ENCODE data around the gene PAPSS2. TPM values are rescaled to one million over a fixed set of nuclear protein-coding genes. Genes with fewer than 3 reads are reported as not detected.

PAPSS2 gene
- total RNA-seq, 1 experiment from 2014 or later: 22.1 TPM

GRCh38 chr10:87659571-87660483 lies at the start of gene PAPSS2 (continued):
- TF ChIP-seq ARID4B (CRISPR knock-in tag; IDR thresholded peaks at IDR 0.05; ENCODE audit: borderline replicate concordance) (no peak; the same call in 1 of the 2 replicates), PRDM15 (CRISPR knock-in tag; IDR thresholded peaks at IDR 0.05) (no peak), MAX (CRISPR knock-in tag; IDR thresholded peaks at IDR 0.05) (no peak), ETV6 (CRISPR knock-in tag; IDR thresholded peaks at IDR 0.05) (no peak), NFE2L1 (CRISPR knock-in tag; IDR thresholded peaks at IDR 0.05) (no peak), AR (CRISPR knock-in tag; IDR thresholded peaks at IDR 0.05) (no peak), MYBL2 (CRISPR knock-in tag; IDR thresholded peaks at IDR 0.05) (0 out of 2 replicates have a peak, but pooled peaks have one; percentile 56), ATF6 (CRISPR knock-in tag; IDR thresholded peaks at IDR 0.05) (no peak), GABPB1 (CRISPR knock-in tag; IDR thresholded peaks at IDR 0.05) (no peak), FOXP1 (CRISPR knock-in tag; IDR thresholded peaks at IDR 0.05; ENCODE audit: borderline replicate concordance) (no peak), ZNF317 (CRISPR knock-in tag; IDR thresholded peaks at IDR 0.05; ENCODE audit: borderline replicate concordance, low read depth) (no peak), USF2 (CRISPR knock-in tag; IDR thresholded peaks at IDR 0.05) (no peak), ZNF512 (CRISPR knock-in tag; IDR thresholded peaks at IDR 0.05; ENCODE audit: borderline replicate concordance) (no peak), CREM (CRISPR knock-in tag; IDR thresholded peaks at IDR 0.05) (no peak), GTF2I (CRISPR knock-in tag; conservative IDR thresholded peaks at IDR 0.05) (no peak), ATF1 (CRISPR knock-in tag; IDR thresholded peaks at IDR 0.05) (no peak), E2F4 (CRISPR knock-in tag; IDR thresholded peaks at IDR 0.05; ENCODE audit: borderline replicate concordance, low read depth) (peak; percentile 16; the same call in 1 of the 2 replicates), ZBTB43 (CRISPR knock-in tag; IDR thresholded peaks at IDR 0.05) (0 out of 2 replicates have a peak, but pooled peaks have one; percentile 42)

Measured in WTC11 (cell line).